ENCODE data around the gene KIAA1328.

KIAA1328 gene

GRCh38 chr18:36953047-36953446 is 124.1 kb downstream of the KIAA1328 start:
- DNase-seq (ENCODE audit: low spot score) = no peak

GRCh38 chr18:36960038-36960437 is 131.1 kb downstream of the KIAA1328 start:
- DNase-seq (ENCODE audit: low spot score) = no peak

- no peak for DNase-seq (ENCODE audit: low spot score)
Measured at GRCh38 chr18:36963464-36963863, 134.5 kb downstream of the KIAA1328 start.

- no peak for DNase-seq (ENCODE audit: low spot score)
Measured at GRCh38 chr18:36974686-36975085, 145.8 kb downstream of the KIAA1328 start.

- no peak for DNase-seq (ENCODE audit: low spot score)
Measured at GRCh38 chr18:36977121-36977520, 148.2 kb downstream of the KIAA1328 start.

- DNase-seq (ENCODE audit: low spot score) = no peak
Measured at GRCh38 chr18:36993068-36993467, 164.1 kb downstream of the KIAA1328 start.

GRCh38 chr18:37006742-37007141 is 177.8 kb downstream of the KIAA1328 start:
- DNase-seq (ENCODE audit: low spot score) = no peak

- no peak for DNase-seq (ENCODE audit: low spot score)
Measured at GRCh38 chr18:37012452-37012851, 183.5 kb downstream of the KIAA1328 start.

- no peak for DNase-seq (ENCODE audit: low spot score)
Measured at GRCh38 chr18:37019157-37019827, 190.4 kb downstream of the KIAA1328 start.

GRCh38 chr18:37033419-37033818 is 204.5 kb downstream of the KIAA1328 start:
- no peak for DNase-seq (ENCODE audit: low spot score)

- no peak for DNase-seq (ENCODE audit: low spot score)
Measured at GRCh38 chr18:37042381-37042780, 213.5 kb downstream of the KIAA1328 start.

GRCh38 chr18:37055137-37055802 is 226.3 kb downstream of the KIAA1328 start:
- DNase-seq (ENCODE audit: low spot score) = no peak

- no peak for DNase-seq (ENCODE audit: low spot score)
Measured at GRCh38 chr18:37064187-37064586, 235.3 kb downstream of the KIAA1328 start.

- no peak for DNase-seq (ENCODE audit: low spot score)
Measured at GRCh38 chr18:37065254-37065653, 236.3 kb downstream of the KIAA1328 start.

GRCh38 chr18:37084912-37085311 is 256.0 kb downstream of the KIAA1328 start:
- no peak for DNase-seq (ENCODE audit: low spot score)

GRCh38 chr18:37085362-37085761 is 256.4 kb downstream of the KIAA1328 start:
- DNase-seq (ENCODE audit: low spot score) = no peak

GRCh38 chr18:37107748-37108522 is 279.0 kb downstream of the KIAA1328 start:
- DNase-seq (ENCODE audit: low spot score) = no peak

GRCh38 chr18:37122877-37123276 is 293.9 kb downstream of the KIAA1328 start:
- DNase-seq (ENCODE audit: low spot score) = no peak

GRCh38 chr18:37124516-37124915 is 295.6 kb downstream of the KIAA1328 start:
- DNase-seq (ENCODE audit: low spot score) = no peak

- no peak for DNase-seq (ENCODE audit: low spot score)
Measured at GRCh38 chr18:37135177-37135576, 306.2 kb downstream of the KIAA1328 start.

- DNase-seq (ENCODE audit: low spot score) = no peak
Measured at GRCh38 chr18:37138456-37138855, 309.5 kb downstream of the KIAA1328 start.

- DNase-seq (ENCODE audit: low spot score) = no peak
Measured at GRCh38 chr18:37139876-37140275, 310.9 kb downstream of the KIAA1328 start.

GRCh38 chr18:37144921-37145320 is 316.0 kb downstream of the KIAA1328 start:
- no peak for DNase-seq (ENCODE audit: low spot score)

All from left forelimb (tissue), 1 donor.